ENCODE results near the gene ZNF616.
"Not testable (repeated sequence)": the region's sequence is repeated elsewhere in the genome, so short reads cannot be mapped to it uniquely, and the experiment has no call there.

The ZNF616 gene

GRCh38 chr19:52102782-52103181 is 37.0 kb downstream of the ZNF616 start:
- no peak for DNase-seq (ENCODE audit: low spot score)

- DNase-seq (ENCODE audit: low spot score), result no peak
Measured at GRCh38 chr19:52101866-52102562, 37.7 kb downstream of the ZNF616 start.

- DNase-seq (ENCODE audit: low spot score), result no peak
Measured at GRCh38 chr19:52099497-52100138, 40.1 kb downstream of the ZNF616 start.

- DNase-seq (ENCODE audit: low spot score), result not testable (repeated sequence)
Measured at GRCh38 chr19:52096416-52096815, 43.3 kb downstream of the ZNF616 start.

GRCh38 chr19:52095172-52096014 is 44.3 kb downstream of the ZNF616 start, which contains the start of gene ZNF841:
ZNF841 (minus strand) TSS chr19:52095765; CDS start chr19:52084801, 10,964 bp downstream.
- DNase-seq (ENCODE audit: low spot score), result peak; percentile 80

- DNase-seq (ENCODE audit: low spot score), result no peak
Measured at GRCh38 chr19:52094526-52095130, 45.1 kb downstream of the ZNF616 start.

GRCh38 chr19:52086481-52086880 is 53.3 kb downstream of the ZNF616 start:
- DNase-seq (ENCODE audit: low spot score), result no peak

- no peak for DNase-seq (ENCODE audit: low spot score)
Measured at GRCh38 chr19:52070496-52070895, 69.2 kb downstream of the ZNF616 start.

GRCh38 chr19:52069653-52070052 is 70.1 kb downstream of the ZNF616 start:
- no peak for DNase-seq (ENCODE audit: low spot score)

- no peak for DNase-seq (ENCODE audit: low spot score)
Measured at GRCh38 chr19:52066258-52066863, 73.4 kb downstream of the ZNF616 start.

GRCh38 chr19:52065399-52065798 is 74.3 kb downstream of the ZNF616 start:
- no peak for DNase-seq (ENCODE audit: low spot score)

Measured in CD4-positive, alpha-beta T cell treated with Interleukin-6 at 100 ng/mL for 8 hours (primary cell).